ENCODE measurements around the gene GNPTG. TPM values are rescaled to one million over a fixed set of nuclear protein-coding genes. Genes with fewer than 3 reads are reported as not detected.

The GNPTG gene
- total and polyA plus RNA-seq, 2 of the 8 experiments (the other 6 are each of a cell fraction or from before 2014, with no cell fraction given) = 26.2 to 51.2 TPM

DNA sequence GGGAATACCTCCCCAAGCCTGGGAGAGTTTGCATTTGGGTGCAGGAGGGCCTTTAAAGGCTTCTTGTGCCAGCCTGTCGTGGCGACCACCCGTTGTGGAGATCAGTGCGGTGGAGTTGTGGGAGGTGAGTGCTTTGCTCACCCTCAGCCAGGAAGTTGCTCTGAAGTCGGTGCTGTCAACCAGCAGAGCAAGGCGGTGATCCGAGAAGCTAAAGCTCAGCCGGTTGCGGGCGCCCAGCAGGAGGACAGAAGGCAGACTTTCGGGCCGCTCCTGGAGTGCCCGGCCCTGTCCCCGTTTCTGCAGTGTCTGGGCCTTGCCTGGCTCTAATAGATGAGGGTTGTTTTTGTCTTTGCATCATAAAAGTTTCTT is 40.9 kb upstream of the GNPTG start:
- ChIA-PET CTCF (ENCODE audit: partially characterized antibody) (interaction anchor here (1.4 to 1.9 kb wide), 2 partner anchors 11 to 26 kb away, joined by 3 to 4 read pairs; no protein-coding TSS in a partner anchor), POLR2A (ENCODE audit: partially characterized antibody) (interaction anchor here (1.7 to 11.4 kb wide), 4 partner anchors 9 to 17 kb away, joined by 4 to 106 read pairs (median 8); no protein-coding TSS in a partner anchor)
- H2BK120ac ChIP-seq (replicated peaks; ENCODE audit: low read depth, low read length) = no peak overlapping the region
- no peak overlapping the region for H4K91ac ChIP-seq (replicated peaks; ENCODE audit: insufficient read length, low read length)
- H3K27me3 ChIP-seq (replicated peaks in 1 of 4; ENCODE audit: control insufficient read depth in 3 of 4, extremely low read depth in 1 of 4, insufficient read depth in 3 of 4, low read length in 3 of 4) = no peaks in the 10 kb centered on the region
- DNase-seq (ENCODE audit: low read depth in 1 of 2, low spot score in 2 of 2) = no peak
- peak overlapping the region in 3 of 4 experiments; percentile 95 to 100 (median 100); a peak in 5 of 7 replicates for H3K9ac ChIP-seq (replicated peaks in 1 of 4; ENCODE audit: extremely low read depth in 1 of 4, low read depth in 3 of 4, low read length in 3 of 4)
- H2BK20ac ChIP-seq (ENCODE audit: low read length) = no peak overlapping the region
- H4K8ac ChIP-seq (ENCODE audit: extremely low read depth, insufficient read depth, low read length) = no peak overlapping the region
- H2BK12ac ChIP-seq (ENCODE audit: low read depth, low read length) = no peak overlapping the region
- no peak overlapping the region for H2AFZ ChIP-seq (ENCODE audit: low read length)
- H3K18ac ChIP-seq (ENCODE audit: extremely low read depth, low read length) = no peak overlapping the region
- H2BK15ac ChIP-seq (ENCODE audit: low read length) = no peak overlapping the region
- H3K27ac ChIP-seq (ENCODE audit: low read depth, low read length) = no peak overlapping the region; the same call in 1 of the 2 replicates
- no peak overlapping the region for H3K14ac ChIP-seq (ENCODE audit: insufficient read length)
- H3K23ac ChIP-seq (ENCODE audit: insufficient read length) = no peak overlapping the region
- no peaks in the 10 kb centered on the region for H3K9me3 ChIP-seq (ENCODE audit: insufficient read depth in 2 of 2, low read depth in 1 of 2, low read length in 1 of 2)
- no peak for FAIRE-seq
- H3K4me1 ChIP-seq (replicated peaks in 1 of 4; ENCODE audit: control insufficient read depth in 3 of 4, insufficient read depth in 4 of 4, low read length in 3 of 4) = peaks cover 0 to 12% (median 5%) of the 10 kb centered on the region in 4 experiments; a peak in 5 of 7 replicates
- H2BK5ac ChIP-seq (ENCODE audit: low read depth, low read length) = no peak overlapping the region
- H3K56ac ChIP-seq (replicated peaks; ENCODE audit: insufficient read length, low read depth, low read length) = no peak overlapping the region
- peaks cover 9 to 30% (median 18%) of the 10 kb centered on the region in 4 experiments; a peak in 7 of 8 replicates for H3K36me3 ChIP-seq (ENCODE audit: control insufficient read depth in 2 of 4, insufficient read depth in 4 of 4, low read length in 3 of 4)
- WGBS, 2 experiments (ENCODE audit: extremely low coverage in 1 of 2, insufficient coverage in 1 of 2, insufficient read length in 1 of 2, insufficient replicate concordance in 2 of 2, low coverage in 1 of 2, low lambda C conversion rate in 2 of 2, missing lambda C conversion rate in 1 of 2) = 28% methylated on average over 14 of the region's 14 CpGs; no CpG with 5 or more reads in 1 of the 2 experiments
- peak overlapping the region; percentile 96 to 99 for H3K4me2 ChIP-seq (ENCODE audit: insufficient read depth in 1 of 2, low read depth in 2 of 2, low read length in 2 of 2)
- no peak overlapping the region; the same call in 1 of the 2 replicates for H2AK5ac ChIP-seq (ENCODE audit: low read depth, low read length)
- H3K79me2 ChIP-seq (ENCODE audit: control insufficient read depth in 1 of 2, insufficient read depth in 2 of 2, low read length in 2 of 2) = peaks cover 36 to 60% of the 10 kb centered on the region in 2 experiments
- peaks cover 45 to 47% of the 10 kb centered on the region in 2 experiments for H4K20me1 ChIP-seq (replicated peaks in 1 of 2; ENCODE audit: control insufficient read depth in 1 of 2, insufficient read depth in 2 of 2, low read length in 2 of 2)
- peak overlapping the region; percentile 89 to 98 (median 96) for H3K4me3 ChIP-seq (ENCODE audit: extremely low read depth in 1 of 4, insufficient read depth in 2 of 4, low read depth in 3 of 4, low read length in 4 of 4)
- peaks cover 22% of the 10 kb centered on the region for H3K23me2 ChIP-seq (ENCODE audit: low read depth, low read length)
- H3K79me1 ChIP-seq (ENCODE audit: low read depth, low read length) = peaks cover 3% of the 10 kb centered on the region; the same call in 1 of the 2 replicates
- no peak overlapping the region for H3K4ac ChIP-seq (replicated peaks; ENCODE audit: insufficient read length, low read depth, low read length)
- H4K5ac ChIP-seq (ENCODE audit: insufficient read length, low read depth, low read length) = no peak overlapping the region
- TF ChIP-seq TEAD4 (IDR thresholded peaks at IDR 0.05; ENCODE audit: low read depth, low read length) (no peak), TAF1 (IDR thresholded peaks at IDR 0.05; ENCODE audit: low read depth, low read length) (no peak), FOSL1 (IDR thresholded peaks at IDR 0.05; ENCODE audit: insufficient read depth, low read depth, low read length) (no peak), KDM5A (IDR thresholded peaks at IDR 0.05; ENCODE audit: low read length) (no peak), SP4 (IDR thresholded peaks at IDR 0.05; ENCODE audit: low read length) (no peak), SIN3A (conservative IDR thresholded peaks at IDR 0.05 in 1 of 2, IDR thresholded peaks at IDR 0.05 in 1 of 2; ENCODE audit: low read depth in 1 of 2, low read length in 2 of 2) (0 out of 4 replicates have a peak, but pooled peaks of 1 of the 2 experiments have one; percentile 41), RXRA (IDR thresholded peaks at IDR 0.05; ENCODE audit: insufficient read depth, low read depth, low read length) (no peak), MAFK (IDR thresholded peaks at IDR 0.05; ENCODE audit: low read depth, low read length) (no peak), POLR2AphosphoS5 (IDR thresholded peaks at IDR 0.05; ENCODE audit: low read depth, low read length) (peak; percentile 34; the same call in 1 of the 2 replicates), GTF2F1 (IDR thresholded peaks at IDR 0.05; ENCODE audit: borderline replicate concordance, low read depth, low read length) (no peak)
- TF ChIP-seq, protein P1, sequence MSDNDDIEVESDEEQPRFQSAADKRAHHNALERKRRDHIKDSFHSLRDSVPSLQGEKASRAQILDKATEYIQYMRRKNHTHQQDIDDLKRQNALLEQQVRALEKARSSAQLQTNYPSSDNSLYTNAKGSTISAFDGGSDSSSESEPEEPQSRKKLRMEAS (IDR thresholded peaks at IDR 0.05) = no peak
- TF ChIP-seq, protein P2, sequence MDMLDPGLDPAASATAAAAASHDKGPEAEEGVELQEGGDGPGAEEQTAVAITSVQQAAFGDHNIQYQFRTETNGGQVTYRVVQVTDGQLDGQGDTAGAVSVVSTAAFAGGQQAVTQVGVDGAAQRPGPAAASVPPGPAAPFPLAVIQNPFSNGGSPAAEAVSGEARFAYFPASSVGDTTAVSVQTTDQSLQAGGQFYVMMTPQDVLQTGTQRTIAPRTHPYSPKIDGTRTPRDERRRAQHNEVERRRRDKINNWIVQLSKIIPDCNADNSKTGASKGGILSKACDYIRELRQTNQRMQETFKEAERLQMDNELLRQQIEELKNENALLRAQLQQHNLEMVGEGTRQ (IDR thresholded peaks at IDR 0.05; ENCODE audit: low read length) = no peak
